ENCODE measurements around the gene UNC13A.

Gene UNC13A

DNA sequence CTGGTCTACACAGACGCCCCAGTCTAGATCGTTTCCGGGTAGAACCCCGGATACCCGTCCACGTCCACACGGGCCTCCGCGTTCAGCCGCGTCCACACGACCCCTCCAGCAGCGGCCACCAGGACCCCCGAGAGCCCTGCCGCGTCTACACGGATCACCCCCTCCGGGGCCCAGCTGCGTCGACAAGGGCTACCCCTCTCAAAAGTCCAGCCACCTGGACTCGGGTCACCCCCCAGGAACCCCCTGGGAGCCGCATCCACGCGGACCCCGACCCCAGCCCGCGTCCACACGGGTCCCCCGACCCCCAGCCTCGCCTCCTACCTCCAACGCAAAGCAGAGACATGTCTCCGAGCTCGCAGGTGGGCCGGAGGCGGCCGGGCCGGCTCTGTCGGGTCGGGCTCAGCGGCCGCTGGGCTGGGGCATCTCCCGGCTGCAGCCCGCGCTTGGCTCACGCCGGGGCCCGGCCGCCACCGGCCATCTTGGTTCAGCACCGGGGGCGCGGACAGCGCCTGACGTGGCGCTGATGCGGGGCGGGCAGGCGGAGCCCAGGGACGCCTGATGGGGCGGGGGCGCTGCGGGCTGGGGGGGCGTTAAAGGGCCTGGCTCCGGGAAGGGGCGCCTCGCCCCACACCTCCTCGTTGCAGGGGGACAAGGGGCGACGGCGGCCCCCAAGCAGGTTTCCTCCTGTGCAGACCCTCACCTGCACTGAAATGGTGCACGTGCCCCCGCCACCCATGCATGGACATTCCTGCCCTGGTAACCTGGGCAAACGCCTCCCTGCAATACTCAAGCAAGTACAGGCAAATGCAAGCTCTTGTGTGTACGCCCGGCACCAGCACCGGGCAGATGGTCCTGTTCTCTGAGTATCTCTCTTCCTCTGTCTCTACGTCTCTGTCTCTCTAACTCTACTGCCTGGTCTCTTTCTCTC is at the start of gene UNC13A:
UNC13A (minus strand) TSS at position 498 of the 928 bp plus-strand sequence; CDS start at position 343, 155 bp downstream.
- DNase-seq: peak; percentile 41

DNA sequence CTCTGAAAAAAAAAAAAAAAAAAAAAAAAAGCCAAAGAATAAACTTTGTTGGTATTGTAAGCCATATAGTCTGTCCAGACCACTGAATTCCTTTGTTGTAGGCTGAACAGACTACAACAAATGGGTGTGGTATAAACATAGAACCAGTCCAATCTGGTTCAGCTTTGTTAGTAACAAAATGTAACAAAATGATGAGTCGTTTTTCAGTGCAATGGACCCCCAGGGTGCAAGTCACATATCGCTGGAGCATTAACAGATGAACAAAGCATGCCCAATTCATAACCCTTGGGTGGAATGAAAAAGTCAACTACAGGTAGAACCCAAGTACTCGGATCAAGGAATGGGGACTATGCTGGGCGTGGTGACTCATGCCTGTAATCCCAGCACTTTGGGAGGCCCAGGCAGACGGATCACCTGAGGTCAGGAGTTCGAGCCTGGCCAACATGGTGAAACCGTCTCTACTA is 49.6 kb upstream of the UNC13A start:
- DNase-seq: no peak

DNA sequence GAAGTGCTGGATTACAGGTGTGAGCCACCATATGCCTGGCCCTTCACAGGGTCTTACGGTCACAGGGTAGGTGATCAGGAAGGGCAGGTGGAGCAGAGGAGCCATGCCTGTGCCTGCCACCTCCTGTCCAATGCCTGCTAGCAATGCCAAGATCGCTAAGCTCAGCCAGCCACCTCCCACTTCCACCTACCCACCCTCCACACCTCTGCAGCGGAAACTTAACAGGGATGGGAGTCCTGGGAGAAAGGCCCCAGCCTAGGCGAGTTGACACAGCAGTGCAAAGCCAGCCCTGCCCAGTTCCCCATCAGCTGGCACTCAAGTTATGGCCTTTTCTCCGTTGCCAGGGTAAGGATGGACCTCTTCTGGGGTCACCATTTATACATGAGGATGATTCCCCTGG is 47.3 kb upstream of the UNC13A start:
- no peak for DNase-seq

DNA sequence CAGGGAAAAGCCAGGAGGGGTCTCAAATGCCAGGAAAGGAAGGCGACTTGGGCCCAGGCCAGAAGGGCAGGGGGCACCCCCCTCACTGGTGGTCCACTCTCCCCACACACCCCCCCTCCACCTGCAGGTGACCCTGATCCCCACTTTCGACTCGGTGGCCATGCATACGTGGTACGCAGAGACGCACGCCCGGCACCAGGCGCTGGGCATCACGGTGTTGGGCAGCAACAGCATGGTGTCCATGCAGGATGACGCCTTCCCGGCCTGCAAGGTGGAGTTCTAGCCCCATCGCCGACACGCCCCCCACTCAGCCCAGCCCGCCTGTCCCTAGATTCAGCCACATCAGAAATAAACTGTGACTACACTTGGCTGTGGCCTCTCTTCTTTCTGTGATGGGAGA is 46.0 kb upstream of the UNC13A start:
- no peak for DNase-seq

DNA sequence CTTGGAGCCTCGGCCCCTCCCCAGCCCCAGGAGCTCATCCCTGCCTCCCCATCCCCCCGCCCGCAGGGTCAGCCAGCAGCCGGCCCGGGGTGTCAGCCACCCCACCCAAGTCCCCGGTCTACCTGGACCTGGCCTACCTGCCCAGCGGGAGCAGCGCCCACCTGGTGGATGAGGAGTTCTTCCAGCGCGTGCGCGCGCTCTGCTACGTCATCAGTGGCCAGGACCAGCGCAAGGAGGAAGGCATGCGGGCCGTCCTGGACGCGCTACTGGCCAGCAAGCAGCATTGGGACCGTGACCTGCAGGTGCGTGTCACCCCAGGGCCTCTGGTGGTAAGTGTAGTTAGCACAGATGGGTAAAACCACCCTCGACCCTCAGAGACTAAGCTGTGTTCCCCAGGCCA is 45.0 kb upstream of the UNC13A start:
- DNase-seq: no peak

DNA sequence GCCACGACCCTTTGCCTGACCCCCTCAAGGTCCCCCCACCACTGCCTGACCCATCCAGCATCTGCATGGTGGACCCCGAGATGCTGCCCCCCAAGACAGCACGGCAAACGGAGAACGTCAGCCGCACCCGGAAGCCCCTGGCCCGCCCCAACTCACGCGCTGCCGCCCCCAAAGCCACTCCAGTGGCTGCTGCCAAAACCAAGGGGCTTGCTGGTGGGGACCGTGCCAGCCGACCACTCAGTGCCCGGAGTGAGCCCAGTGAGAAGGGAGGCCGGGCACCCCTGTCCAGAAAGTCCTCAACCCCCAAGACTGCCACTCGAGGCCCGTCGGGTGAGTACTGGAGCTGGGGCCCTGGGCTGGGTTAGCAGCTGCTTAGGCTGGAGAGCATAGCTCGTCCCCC is 39.7 kb upstream of the UNC13A start:
- DNase-seq: no peak

DNA sequence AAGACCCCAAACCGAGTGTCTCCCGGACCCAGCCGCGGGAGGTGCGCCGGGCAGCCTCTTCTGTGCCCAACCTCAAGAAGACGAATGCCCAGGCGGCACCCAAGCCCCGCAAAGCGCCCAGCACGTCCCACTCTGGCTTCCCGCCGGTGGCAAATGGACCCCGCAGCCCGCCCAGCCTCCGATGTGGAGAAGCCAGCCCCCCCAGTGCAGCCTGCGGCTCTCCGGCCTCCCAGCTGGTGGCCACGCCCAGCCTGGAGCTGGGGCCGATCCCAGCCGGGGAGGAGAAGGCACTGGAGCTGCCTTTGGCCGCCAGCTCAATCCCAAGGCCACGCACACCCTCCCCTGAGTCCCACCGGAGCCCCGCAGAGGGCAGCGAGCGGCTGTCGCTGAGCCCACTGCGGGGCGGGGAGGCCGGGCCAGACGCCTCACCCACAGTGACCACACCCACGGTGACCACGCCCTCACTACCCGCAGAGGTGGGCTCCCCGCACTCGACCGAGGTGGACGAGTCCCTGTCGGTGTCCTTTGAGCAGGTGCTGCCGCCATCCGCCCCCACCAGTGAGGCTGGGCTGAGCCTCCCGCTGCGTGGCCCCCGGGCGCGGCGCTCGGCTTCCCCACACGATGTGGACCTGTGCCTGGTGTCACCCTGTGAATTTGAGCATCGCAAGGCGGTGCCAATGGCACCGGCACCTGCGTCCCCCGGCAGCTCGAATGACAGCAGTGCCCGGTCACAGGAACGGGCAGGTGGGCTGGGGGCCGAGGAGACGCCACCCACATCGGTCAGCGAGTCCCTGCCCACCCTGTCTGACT is 39.0 kb upstream of the UNC13A start:
- no peak for DNase-seq

DNA sequence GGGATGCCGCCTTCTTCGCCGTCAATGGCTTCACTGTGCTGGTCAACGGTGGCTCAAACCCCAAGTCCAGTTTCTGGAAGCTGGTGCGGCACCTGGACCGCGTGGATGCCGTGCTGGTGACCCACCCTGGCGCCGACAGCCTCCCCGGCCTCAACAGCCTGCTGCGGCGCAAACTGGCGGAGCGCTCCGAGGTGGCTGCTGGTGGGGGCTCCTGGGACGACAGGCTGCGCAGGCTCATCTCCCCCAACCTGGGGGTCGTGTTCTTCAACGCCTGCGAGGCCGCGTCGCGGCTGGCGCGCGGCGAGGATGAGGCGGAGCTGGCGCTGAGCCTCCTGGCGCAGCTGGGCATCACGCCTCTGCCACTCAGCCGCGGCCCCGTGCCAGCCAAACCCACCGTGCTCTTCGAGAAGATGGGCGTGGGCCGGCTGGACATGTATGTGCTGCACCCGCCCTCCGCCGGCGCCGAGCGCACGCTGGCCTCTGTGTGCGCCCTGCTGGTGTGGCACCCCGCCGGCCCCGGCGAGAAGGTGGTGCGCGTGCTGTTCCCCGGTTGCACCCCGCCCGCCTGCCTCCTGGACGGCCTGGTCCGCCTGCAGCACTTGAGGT is 38.1 kb upstream of the UNC13A start:
- DNase-seq: no peak

DNA sequence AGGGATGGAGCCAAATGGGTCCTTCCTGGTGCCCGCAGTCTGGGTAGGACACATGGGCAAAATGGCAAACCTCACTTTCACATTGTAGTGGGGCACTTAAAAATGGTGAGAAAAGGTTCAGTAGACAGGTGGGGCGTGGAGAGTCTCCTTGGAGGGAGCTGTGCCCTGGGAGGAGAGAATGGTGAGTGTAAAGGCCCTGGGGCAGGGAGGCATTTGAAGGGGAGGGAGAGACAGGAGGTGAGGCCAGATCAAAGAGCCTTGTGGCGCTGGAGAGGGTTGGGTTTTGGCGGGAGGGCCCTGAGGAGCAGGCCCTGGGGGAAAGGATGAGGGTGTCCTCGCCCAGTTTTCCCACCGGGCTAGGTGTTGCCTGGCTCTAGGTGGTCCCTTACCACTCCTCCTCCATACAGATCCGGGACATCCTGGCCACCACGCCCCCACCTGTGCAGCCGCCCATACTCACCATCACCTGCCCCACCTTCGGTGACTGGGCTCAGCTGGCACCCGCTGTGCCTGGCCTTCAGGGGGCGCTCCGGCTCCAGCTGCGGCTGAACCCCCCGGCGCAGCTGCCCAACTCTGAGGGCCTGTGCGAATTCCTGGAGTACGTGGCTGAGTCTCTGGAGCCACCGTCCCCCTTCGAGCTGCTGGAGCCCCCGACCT is 37.4 kb upstream of the UNC13A start:
- no peak for DNase-seq

DNA sequence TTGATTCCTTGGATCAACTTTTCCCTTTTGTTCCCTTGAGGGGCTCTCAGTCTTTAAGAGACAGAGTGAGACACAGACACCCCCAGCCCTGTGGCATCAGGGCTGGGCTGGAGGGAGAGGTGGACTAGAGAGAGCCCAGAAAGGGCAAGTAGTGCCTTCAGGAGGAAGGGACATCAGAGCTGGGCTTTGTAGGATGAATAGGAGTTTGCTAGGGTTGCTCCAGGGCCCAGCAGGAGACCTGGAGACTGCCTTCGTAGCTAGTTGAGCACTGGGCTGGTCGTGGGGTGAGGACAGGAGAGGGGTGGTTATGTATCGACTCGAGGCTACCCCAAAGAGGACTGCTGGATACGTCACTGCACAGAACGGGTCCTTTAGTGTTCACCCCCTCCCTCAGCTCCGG is 36.5 kb upstream of the UNC13A start:
- DNase-seq: no peak

DNA sequence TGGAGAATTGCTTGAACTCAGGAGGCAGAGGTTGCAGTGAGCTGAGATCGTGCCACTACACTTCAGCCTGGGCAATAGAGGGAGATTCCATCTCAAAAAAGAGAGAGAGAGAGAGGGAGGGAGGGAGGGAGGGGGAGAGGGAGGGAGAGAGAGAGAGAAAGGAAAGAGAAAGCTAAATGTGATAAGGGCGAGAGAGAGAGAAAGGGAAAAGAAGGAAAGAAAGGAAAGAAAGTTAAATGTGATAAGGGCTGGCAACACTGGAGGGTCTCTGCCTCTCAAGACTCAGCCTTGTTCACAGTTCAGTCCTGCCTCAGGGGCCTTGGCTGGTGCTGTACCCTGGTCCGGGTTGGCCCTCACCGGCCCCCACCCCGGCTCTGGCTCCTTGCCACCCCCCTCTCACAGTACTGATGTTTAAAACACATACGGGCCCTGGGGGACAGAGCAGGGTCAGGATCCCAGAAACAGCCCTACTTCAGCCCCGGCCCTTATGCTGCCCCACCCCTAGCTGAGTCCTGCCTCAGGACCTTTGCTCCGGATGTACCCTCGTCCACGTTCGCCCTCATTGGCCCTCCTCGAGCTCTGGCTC is 34.6 kb upstream of the UNC13A start:
- no peak for DNase-seq

DNA sequence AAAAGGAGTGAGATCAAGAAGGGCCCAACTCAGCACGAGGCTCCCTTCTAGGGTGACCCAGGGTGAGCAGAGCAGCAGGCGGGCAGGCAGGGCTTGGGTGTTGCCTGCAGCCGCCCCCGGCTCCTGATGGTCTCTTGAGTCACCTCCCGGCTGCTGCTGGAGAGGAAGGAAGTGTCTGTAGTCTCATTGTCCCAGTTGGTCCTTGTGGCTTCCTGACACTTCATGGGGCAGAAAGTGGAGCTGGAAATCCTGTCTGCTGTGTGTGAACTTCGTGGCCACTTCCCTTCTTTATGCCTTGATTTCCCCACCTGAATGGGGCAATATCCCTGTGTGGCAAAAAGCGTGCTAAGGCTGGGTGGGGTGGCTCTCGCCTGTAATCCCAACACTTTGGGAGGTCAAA is 33.7 kb upstream of the UNC13A start:
- no peak for DNase-seq

DNA sequence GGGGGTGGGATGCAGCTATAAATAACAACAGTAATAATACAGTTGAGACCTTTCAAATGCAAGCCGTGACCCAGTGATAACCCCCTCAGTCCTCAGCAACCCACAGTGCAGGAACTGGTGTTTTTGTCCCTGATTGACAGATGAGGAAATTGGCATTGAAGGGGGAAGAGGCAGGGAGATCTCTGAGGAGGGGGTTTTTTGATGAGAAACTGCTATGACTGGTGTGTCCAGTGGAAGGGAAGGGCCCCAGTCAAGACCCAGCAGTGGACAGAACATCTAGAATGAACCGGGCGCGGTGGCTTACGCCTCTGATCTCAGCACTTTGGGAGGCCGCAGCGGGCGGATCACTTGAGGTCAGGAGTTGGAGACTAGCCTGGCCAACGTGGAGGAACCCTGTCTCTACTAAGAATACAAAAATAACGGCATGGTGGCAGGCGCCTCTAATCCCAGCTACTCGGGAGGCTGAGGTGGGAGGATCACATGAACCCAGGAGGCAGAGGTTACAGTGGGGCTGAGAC is 33.0 kb upstream of the UNC13A start:
- DNase-seq: no peak

DNA sequence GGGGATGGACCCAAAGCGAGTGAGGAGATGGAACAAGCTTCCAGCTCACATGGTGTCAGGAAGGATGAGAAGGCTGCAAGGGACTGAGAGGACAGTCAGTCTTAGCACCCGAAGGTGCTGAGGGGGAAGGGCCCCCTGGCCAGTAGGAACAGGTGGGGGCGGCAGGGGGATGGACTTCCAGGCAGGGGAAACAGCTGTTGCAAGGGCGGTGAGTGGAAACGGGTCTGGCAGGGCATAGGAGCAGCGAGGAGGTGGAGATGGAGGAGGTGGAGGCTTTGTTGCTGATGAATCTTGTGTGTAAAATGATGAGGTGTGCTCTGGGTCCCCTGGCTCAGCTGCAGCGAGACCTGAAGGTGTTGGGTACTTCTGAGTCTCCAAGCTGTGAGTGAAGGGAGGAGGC is 32.3 kb upstream of the UNC13A start:
- DNase-seq: no peak

DNA sequence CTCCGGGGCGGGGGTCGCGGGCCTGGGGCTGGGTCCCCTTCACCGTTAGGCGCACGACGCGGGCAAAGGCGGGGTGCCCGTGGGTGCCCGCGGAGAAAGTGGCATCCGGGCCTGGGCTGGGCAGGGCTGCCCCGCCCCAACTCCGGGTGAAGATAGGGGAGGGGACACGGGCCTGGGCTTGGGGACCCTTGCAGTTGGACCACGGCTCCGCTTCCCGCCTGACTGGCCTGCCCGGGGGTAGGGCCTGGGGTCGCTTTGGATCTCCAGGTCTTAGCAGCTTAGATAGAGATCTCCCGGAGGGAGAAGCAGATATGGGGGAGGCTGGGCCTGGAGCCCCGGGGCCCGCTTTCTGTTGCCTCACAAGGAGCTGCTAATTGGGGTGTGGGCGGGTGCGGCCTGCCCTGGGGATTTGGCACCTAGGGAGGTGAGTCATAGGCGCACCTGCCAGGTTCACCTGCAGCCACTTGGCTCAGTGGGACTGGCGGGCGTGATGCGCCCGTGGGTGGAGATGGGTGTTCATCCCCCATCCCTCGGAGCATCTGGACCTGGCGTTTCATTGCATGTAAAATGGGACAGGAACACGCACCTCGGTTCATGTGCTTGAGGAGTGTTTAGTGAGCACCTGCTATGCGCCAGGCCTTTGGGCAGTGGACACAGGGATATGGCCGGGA is 31.7 kb upstream of the UNC13A start:
- DNase-seq: peak; percentile 30

DNA sequence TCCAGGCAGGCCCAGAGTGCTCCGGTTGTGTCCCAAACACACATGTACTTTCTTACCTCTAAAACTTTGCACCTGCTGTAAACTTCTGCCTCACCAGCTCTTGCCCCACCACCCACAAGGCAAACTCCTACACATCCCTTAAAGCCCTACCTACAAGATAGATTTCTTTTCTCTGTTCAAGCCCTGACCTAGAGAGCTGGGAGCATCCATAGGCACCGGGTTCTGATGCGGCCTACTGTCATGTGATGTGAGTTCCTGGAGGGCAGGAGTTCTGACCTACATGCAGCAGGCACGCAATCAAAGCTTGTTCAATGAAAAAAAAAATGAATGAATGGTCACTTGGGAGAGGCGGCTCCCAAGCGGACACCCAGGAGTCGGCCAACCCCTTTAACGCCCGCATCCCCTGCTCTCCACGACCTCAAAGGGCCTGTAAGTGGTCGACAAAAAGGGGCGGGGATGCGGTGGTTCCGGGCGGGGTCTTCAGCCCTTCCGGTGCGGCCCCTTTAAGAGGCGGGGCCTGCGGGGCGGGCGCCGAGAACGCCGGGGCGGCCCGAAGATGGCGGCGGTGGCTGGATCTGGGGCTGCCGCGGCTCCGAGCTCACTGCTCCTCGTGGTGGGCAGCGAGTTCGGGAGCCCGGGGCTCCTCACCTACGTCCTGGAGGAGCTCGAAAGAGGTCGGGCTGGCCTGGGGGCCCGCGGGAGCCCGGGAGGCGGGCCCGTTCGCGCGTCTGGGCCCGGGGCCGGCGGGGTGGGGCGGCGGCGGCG is 31.0 kb upstream of the UNC13A start, which contains the start of gene MAP1S:
MAP1S (plus strand) TSS at position 534 of the 765 bp plus-strand sequence; CDS start at position 557, 23 bp downstream.
- peak; percentile 54 for DNase-seq

DNA sequence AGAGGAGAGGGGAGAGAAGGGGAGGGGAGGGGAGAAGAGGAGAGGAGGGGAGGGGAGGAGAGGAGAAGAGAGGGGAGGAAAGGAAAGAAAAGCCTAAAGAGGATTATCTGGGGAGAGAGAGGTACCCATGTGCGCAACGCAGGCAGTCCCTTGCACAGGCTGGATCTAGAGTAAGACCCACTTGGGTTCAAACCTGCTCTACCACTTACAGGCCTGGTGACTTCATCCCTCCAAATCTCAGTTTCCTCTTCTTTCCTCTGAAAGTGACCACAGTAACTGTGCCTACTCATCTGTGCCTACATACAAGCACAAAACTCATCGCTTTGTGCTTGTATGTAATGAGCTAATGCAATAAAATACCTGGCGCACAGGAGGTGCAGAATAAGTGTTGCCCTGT is 30.4 kb upstream of the UNC13A start:
- DNase-seq: no peak

DNA sequence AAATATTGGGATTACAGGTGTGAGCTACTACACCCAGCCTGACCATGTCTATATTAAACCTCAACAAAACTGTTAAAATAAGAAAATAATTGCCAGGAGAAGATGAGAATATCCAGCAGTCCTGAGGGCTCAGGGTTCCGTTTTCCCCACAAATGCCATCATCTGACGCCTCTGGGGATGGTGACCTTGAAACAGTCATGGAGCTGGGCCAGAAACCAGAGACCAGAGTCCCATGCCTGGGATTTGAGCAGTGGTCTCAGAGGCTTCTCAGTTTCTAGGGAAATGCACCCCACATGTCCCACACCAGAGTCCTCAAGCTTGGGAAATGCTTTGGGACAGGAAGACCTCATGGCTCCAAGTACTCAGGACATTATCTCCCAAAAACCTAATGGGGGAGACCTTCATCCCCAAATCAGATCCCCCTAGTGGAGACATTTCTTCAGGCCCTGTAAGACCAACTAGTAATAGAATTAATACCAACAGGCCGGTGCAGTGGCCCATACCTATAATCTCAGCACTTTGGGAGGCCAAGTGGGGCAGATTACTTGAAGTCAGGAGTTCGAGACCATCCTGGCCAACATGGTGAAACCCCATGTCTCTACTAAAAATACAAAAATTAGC is 28.3 kb upstream of the UNC13A start:
- DNase-seq: no peak

DNA sequence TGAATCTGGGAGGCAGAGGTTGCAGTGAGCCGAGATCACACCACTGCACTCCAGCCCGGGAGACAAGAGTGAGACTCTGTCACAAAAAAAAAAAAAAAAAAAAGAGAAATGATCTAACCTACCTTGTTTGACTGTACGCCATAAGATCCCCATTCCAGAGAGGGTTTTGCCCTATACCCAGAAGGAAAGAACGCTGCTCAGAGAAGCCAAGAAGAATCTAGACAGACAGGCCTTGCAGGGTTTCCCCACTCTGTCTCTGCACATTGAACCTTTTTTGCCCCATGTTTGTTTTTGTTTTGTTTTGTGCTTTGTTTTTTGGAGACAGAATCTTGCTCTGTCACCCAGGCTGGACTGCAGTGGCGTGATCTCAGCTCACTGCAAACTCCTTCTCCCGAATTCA is 23.7 kb upstream of the UNC13A start:
- DNase-seq: no peak

DNA sequence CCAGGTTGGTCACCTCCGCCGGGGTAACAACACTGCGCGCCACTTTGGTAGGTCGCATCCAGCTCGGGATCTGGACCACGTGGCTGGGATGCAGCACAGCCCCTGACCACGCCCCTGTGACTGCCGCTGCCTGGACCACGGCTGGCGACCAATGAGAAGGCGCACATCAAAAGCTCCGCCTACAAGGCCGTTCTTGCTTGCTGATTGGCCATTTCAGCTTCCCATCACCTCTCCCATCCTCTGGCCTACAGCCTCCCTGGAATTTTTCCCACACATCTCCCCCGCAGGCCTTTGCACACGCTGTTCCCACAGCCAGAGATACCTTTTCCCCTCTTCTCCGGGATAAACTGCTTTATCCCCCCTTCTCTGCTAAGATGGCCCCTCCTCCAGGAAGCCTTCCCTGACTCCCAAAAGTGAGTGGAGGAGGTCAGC is 18.6 kb upstream of the UNC13A start:
- DNase-seq: no peak

Measured in stimulated activated naive CD4-positive, alpha-beta T cell treated with Interleukin-2 at 50 U/mL for 16 hours (primary cell).